ENCODE data around the gene DNER. TPM values are rescaled to one million over a fixed set of nuclear protein-coding genes. Genes with fewer than 3 reads are reported as not detected.

The DNER gene
- polyA plus RNA-seq, 2 of the 4 experiments (the other 2 are of a cell fraction): 0.34 to 4.2 TPM

DNA sequence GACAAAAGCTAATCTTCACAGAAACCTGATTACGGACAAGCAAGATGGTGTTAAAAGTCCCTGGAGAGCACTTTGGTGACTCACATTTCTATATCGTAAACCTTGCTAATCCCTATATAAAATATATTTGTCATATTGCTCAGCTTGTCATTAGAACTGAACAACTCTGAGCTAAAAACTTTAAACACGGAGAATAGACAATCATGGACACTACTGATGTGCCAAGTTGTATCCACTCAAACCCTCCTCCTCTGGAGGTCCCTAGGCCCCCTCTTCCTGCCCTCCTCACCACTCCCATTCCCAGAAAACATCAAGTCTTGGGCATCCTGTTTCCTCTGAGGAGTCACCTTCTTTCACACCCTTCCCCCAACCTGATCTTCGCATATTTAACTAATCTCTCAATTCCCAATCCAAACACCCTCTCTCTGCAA lies 304.6 kb downstream of the DNER start:
- POLR2A ChIA-PET: no interaction called here
- 0 out of 3 replicates have a peak, but pooled peaks cover 5% of the 10 kb centered on the region for H3K9me3 ChIP-seq
- 0 out of 3 replicates have a peak overlapping the region, but pooled peaks have one; percentile 78 for H3K4me2 ChIP-seq
- no peak for TF ChIP-seq NFE2L2 (conservative IDR thresholded peaks at IDR 0.05; ENCODE audit: low read length)
- TF ChIP-seq FOSL2 (IDR thresholded peaks at IDR 0.05): no peak
- 0 out of 2 replicates have a peak, but pooled peaks have one; percentile 7 for TF ChIP-seq FOSL2 (CRISPR knock-in tag; IDR thresholded peaks at IDR 0.05)
- CTCF ChIA-PET: no interaction called here
- peaks cover 38% of the 10 kb centered on the region for H3K4me1 ChIP-seq
- peak overlapping the region; percentile 92 to 95 for H3K27ac ChIP-seq
- no peak for ATAC-seq
- 63% methylated on average over 4 of the region's 4 CpGs for WGBS (ENCODE audit: missing lambda C conversion rate)
- no peak for FAIRE-seq
- DNase-seq (ENCODE audit: low read depth in 1 of 2, low spot score in 1 of 2): no peak
- H3K4me3 ChIP-seq: no peak overlapping the region

DNA sequence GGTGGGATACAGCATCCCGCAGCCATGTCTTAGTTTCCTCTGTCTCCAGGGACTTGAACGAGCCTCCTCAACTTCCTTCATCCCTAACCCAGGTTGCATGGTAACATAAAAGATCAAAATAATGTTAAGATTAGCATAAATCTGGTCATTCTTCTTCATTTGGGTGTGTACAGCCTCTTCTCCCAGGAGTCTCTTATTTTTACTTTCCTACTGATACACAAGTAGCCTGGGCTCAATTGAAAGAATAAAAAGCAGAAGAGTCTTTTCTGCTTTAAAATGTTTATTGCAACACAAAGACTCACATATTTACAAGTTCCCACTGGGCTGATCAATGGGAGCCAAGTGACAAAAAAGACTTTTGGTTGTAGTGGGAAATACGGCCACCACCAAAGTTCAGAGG lies 305.4 kb downstream of the DNER start:
- ATAC-seq: peak in 1 of 2 experiments; percentile 4; a peak in 1 of 6 replicates
- TF ChIP-seq EHF (CRISPR knock-in tag; IDR thresholded peaks at IDR 0.05) (0 out of 2 replicates have a peak, but pooled peaks have one; percentile 29), RFX5 (IDR thresholded peaks at IDR 0.05) (no peak), HEYL (CRISPR knock-in tag; IDR thresholded peaks at IDR 0.05) (peak; percentile 81; the same call in 1 of the 2 replicates)
- Histone ChIP-seq H3K4me2 (peak overlapping the region; percentile 78), H3K4me1 (peaks cover 38% of the 10 kb centered on the region), H3K4me3 (no peak overlapping the region; the same call in 2 of the 3 replicates), H3K27ac (peak overlapping the region; percentile 92 to 95), H3K9me3 (0 out of 3 replicates have a peak, but pooled peaks cover 2% of the 10 kb centered on the region)
- POLR2A ChIA-PET: interaction anchor here (1.0 kb wide), 1 partner anchor 36 kb away, joined by 3 read pairs; no protein-coding TSS in a partner anchor
- WGBS (ENCODE audit: missing lambda C conversion rate): 13% methylated on average over 3 of the region's 3 CpGs
- FAIRE-seq: no peak
- DNase-seq (ENCODE audit: low read depth in 1 of 2, low spot score in 1 of 2): peak in 1 of 2 experiments; percentile 14
- CTCF ChIA-PET: interaction anchor here (1.7 kb wide), 1 partner anchor 178 kb away, joined by 7 read pairs; no protein-coding TSS in a partner anchor

DNA sequence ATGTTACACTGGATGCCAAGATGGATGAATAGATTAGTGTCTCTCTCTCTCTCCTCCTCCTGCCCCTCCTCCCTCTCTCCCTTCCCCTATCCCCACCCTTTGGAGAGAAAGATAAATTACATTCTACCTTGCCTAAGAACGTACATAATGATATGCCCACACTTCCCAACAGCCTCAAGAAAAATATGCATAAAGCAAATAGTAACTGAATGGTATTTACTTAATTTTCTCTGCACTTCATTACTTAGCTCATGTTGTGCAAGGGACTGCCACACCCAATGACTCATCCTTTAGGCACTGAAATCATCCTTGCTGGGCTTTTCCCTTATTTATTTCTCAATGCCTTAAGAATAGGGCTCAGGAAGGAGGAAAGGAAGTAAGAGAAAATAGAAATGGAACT lies 306.0 kb downstream of the DNER start:
- FAIRE-seq (peak; percentile 97), ATAC-seq (peak; percentile 89 to 93), DNase-seq (ENCODE audit: low read depth in 1 of 2, low spot score in 1 of 2) (peak; percentile 77 to 97)
- CTCF ChIA-PET: interaction anchor here (1.7 kb wide), 1 partner anchor 179 kb away, joined by 7 read pairs; no protein-coding TSS in a partner anchor
- WGBS (ENCODE audit: missing lambda C conversion rate): 6% methylated on average over 1 of the region's 1 CpG
- H3K27ac ChIP-seq: peak overlapping the region; percentile 92 to 95
- POLR2A ChIA-PET: interaction anchor here (1.0 kb wide), 2 partner anchors 36 to 46 kb away, joined by 3 read pairs; no protein-coding TSS in a partner anchor
- no peak overlapping the region for H3K4me3 ChIP-seq
- peaks cover 38% of the 10 kb centered on the region for H3K4me1 ChIP-seq
- 0 out of 3 replicates have a peak, but pooled peaks cover 2% of the 10 kb centered on the region for H3K9me3 ChIP-seq
- H3K4me2 ChIP-seq: peak overlapping the region; percentile 78
- TF ChIP-seq, protein P1, sequence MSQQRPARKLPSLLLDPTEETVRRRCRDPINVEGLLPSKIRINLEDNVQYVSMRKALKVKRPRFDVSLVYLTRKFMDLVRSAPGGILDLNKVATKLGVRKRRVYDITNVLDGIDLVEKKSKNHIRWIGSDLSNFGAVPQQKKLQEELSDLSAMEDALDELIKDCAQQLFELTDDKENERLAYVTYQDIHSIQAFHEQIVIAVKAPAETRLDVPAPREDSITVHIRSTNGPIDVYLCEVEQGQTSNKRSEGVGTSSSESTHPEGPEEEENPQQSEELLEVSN (IDR thresholded peaks at IDR 0.05; ENCODE audit: borderline replicate concordance, low read depth): no peak
- TF ChIP-seq TFCP2L1 (CRISPR knock-in tag; IDR thresholded peaks at IDR 0.05) (no peak), JUN (IDR thresholded peaks at IDR 0.05) (peak; percentile 92 to 94), RNF2 (IDR thresholded peaks at IDR 0.05; ENCODE audit: borderline replicate concordance, low read depth) (no peak), FOSL2 (IDR thresholded peaks at IDR 0.05) (peak; percentile 97), FOSL2 (CRISPR knock-in tag; IDR thresholded peaks at IDR 0.05) (peak; percentile 100), EHF (CRISPR knock-in tag; IDR thresholded peaks at IDR 0.05) (no peak), PHF8 (IDR thresholded peaks at IDR 0.05; ENCODE audit: borderline replicate concordance, low read depth) (no peak), MAZ (IDR thresholded peaks at IDR 0.05; ENCODE audit: borderline replicate concordance, low read depth, low read length) (no peak), HDAC2 (IDR thresholded peaks at IDR 0.05) (no peak), KDM1A (IDR thresholded peaks at IDR 0.05; ENCODE audit: low read depth) (no peak), CBX8 (IDR thresholded peaks at IDR 0.05) (no peak), JUNB (IDR thresholded peaks at IDR 0.05) (peak; percentile 97), POLR2AphosphoS2 (conservative IDR thresholded peaks at IDR 0.05; ENCODE audit: low read length) (no peak), CBX2 (IDR thresholded peaks at IDR 0.05; ENCODE audit: borderline replicate concordance, low read depth) (no peak), RCOR1 (IDR thresholded peaks at IDR 0.05; ENCODE audit: low read depth, low read length) (no peak), ZNF302 (CRISPR knock-in tag; IDR thresholded peaks at IDR 0.05) (no peak), HOXB13 (CRISPR knock-in tag; IDR thresholded peaks at IDR 0.05; ENCODE audit: low read depth) (no peak)
- TF ChIP-seq, protein P2, sequence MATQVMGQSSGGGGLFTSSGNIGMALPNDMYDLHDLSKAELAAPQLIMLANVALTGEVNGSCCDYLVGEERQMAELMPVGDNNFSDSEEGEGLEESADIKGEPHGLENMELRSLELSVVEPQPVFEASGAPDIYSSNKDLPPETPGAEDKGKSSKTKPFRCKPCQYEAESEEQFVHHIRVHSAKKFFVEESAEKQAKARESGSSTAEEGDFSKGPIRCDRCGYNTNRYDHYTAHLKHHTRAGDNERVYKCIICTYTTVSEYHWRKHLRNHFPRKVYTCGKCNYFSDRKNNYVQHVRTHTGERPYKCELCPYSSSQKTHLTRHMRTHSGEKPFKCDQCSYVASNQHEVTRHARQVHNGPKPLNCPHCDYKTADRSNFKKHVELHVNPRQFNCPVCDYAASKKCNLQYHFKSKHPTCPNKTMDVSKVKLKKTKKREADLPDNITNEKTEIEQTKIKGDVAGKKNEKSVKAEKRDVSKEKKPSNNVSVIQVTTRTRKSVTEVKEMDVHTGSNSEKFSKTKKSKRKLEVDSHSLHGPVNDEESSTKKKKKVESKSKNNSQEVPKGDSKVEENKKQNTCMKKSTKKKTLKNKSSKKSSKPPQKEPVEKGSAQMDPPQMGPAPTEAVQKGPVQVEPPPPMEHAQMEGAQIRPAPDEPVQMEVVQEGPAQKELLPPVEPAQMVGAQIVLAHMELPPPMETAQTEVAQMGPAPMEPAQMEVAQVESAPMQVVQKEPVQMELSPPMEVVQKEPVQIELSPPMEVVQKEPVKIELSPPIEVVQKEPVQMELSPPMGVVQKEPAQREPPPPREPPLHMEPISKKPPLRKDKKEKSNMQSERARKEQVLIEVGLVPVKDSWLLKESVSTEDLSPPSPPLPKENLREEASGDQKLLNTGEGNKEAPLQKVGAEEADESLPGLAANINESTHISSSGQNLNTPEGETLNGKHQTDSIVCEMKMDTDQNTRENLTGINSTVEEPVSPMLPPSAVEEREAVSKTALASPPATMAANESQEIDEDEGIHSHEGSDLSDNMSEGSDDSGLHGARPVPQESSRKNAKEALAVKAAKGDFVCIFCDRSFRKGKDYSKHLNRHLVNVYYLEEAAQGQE (IDR thresholded peaks at IDR 0.05): no peak
- TF ChIP-seq, protein P3, sequence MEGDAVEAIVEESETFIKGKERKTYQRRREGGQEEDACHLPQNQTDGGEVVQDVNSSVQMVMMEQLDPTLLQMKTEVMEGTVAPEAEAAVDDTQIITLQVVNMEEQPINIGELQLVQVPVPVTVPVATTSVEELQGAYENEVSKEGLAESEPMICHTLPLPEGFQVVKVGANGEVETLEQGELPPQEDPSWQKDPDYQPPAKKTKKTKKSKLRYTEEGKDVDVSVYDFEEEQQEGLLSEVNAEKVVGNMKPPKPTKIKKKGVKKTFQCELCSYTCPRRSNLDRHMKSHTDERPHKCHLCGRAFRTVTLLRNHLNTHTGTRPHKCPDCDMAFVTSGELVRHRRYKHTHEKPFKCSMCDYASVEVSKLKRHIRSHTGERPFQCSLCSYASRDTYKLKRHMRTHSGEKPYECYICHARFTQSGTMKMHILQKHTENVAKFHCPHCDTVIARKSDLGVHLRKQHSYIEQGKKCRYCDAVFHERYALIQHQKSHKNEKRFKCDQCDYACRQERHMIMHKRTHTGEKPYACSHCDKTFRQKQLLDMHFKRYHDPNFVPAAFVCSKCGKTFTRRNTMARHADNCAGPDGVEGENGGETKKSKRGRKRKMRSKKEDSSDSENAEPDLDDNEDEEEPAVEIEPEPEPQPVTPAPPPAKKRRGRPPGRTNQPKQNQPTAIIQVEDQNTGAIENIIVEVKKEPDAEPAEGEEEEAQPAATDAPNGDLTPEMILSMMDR (IDR thresholded peaks at IDR 0.05): no peak
- TF ChIP-seq, protein P4, sequence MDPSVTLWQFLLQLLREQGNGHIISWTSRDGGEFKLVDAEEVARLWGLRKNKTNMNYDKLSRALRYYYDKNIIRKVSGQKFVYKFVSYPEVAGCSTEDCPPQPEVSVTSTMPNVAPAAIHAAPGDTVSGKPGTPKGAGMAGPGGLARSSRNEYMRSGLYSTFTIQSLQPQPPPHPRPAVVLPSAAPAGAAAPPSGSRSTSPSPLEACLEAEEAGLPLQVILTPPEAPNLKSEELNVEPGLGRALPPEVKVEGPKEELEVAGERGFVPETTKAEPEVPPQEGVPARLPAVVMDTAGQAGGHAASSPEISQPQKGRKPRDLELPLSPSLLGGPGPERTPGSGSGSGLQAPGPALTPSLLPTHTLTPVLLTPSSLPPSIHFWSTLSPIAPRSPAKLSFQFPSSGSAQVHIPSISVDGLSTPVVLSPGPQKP (IDR thresholded peaks at IDR 0.05; ENCODE audit: low read depth, low read length): no peak
- TF ChIP-seq, protein P5, sequence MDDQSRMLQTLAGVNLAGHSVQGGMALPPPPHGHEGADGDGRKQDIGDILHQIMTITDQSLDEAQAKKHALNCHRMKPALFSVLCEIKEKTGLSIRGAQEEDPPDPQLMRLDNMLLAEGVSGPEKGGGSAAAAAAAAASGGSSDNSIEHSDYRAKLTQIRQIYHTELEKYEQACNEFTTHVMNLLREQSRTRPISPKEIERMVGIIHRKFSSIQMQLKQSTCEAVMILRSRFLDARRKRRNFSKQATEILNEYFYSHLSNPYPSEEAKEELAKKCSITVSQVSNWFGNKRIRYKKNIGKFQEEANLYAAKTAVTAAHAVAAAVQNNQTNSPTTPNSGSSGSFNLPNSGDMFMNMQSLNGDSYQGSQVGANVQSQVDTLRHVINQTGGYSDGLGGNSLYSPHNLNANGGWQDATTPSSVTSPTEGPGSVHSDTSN (IDR thresholded peaks at IDR 0.05): peak; percentile 61
